Cerebellar cortex (tissue), 1 donor: ENCODE data around the gene CLEC16A.
A peak's percentile ranks its signal among the peaks of the same experiment; 100 is the strongest.

ENCODE experiments used
- DNase-seq: peaks from one replicate; pipeline ENCODE4 v3.0.0-alpha.2; 2015; ENCODE audit warnings: low spot score

Gene CLEC16A

DNA sequence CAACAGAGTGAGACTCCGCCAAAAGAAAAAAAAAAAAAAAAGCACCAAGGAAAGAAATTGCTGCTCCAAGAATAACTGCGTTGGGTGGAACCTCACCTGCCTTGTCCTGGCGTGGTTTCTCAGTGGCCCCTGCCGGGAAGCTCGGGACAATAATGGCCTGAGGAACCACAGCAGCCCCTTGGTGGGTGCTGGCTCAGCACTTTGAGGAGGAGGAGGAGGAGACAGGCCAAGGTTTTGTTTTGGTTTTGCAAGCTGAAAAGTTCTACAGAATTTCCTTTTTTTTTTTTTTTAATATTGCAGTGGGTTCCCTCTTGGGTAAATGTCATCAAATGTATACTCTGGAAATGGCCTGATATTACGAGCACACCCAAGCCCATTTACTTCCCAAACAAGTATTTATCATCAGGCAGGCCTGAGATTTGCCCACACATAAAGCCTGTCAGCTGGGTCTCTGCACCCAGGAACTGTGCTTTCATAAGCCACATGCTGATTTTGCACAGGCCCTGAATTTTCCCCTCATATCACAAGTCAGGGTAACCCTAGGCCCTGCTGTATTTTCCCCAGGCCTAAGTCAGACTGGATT is 233.3 kb downstream of the CLEC16A start:
- no peak for DNase-seq

DNA sequence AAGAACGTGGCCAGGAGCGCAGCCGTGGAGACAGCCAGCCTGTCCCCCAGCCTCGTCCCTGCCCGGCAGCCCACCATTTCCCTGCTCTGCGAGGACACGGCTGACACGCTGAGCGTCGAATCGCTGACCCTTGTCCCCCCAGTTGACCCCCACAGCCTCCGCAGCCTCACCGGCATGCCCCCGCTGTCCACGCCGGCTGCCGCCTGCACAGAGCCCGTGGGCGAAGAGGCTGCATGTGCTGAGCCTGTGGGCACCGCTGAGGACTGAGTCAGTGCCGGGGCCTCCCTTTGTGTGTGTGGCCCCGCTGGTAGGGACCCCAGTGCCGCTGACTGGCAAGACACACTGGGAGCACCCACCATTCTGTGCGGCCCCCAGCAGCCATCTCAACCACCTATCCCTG is 234.1 kb downstream of the CLEC16A start:
- no peak for DNase-seq

DNA sequence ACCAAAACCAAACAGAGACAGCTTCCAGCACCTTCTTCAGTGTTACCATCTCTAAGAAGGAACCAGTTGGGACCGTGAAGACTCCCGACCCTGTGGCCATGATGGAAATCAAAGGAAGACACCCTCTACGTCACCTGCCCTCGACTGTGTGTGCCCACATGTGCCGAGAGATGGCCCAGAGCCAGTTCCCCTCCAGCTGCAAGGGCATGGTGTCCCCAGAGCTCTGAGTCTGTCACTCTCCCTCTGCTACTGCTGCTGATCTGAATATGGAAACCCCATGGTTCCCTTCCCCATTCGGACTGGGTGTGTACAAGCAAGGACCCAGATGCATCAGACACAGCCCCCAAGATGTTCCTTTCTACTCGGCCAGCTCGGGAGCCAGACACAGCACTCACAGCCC is 235.2 kb downstream of the CLEC16A start:
- DNase-seq = no peak

DNA sequence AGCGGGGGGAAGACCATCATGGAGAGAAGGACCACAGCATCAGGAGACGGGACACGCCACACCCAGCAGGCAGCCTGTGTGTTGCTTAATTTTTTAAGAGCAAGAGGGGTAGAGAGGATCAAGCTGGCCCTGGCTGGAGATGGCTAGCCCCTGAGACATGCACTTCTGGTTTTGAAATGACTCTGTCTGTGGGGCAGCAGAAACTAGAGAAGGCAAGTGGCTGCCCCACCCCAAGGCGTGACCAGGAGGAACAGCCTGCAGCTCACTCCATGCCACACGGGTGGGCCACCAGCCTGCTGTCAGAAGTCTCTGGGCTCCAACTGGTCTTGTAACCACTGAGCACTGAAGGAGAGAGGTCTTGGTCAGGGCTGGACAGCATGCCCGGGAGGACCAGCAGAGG is 236.1 kb downstream of the CLEC16A start:
- DNase-seq = no peak

DNA sequence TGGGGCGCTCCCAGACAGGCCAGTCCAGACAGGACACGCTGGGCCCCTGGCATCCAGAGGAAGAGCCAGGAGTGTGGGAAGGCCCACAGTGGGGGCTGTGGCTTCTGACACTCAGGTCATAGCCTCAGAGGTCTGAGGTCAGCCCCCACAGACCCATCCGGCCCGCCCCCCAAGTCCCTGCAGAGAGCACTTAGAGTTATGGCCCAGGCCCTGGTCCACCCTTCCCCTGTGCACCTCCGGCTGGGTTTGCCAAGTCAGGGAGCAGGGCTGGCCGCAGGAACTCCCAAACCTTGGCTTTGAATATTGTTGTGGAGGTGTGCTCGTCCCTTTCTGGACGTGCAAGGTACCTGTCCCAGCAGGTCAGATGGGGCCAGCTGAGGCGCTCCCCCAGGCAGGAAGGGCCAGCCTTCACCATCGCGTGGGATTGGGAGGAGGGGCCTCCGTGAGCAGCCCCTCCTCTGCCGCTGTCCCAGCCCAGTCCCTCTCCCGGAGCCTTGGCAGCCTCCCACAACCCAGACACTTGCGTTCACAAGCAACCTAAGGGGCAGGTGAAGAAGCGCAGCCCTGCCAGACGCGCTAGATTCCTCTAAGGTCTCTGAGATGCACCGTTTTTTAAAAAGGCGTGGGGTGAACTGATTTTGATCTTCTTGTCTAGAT is 237.0 kb downstream of the CLEC16A start:
- no peak for DNase-seq

DNA sequence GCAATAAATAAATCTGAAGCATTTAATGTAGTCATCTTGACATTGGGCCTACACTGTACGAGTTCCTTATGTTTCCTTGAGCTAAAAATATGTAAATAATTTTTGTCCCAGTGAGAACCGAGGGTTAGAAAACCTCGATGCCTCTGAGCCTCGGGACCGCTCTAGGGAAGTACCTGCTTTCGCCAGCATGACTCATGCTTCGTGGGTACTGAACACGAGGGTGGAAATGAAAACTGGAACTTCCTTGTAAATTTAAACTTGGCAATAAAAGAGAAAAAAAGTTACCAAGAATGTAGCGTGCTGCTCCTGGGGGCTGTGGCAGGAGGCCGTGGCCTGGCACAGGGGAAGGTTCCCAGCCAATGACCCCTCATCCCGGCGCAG is 237.5 kb downstream of the CLEC16A start:
- DNase-seq = no peak

DNA sequence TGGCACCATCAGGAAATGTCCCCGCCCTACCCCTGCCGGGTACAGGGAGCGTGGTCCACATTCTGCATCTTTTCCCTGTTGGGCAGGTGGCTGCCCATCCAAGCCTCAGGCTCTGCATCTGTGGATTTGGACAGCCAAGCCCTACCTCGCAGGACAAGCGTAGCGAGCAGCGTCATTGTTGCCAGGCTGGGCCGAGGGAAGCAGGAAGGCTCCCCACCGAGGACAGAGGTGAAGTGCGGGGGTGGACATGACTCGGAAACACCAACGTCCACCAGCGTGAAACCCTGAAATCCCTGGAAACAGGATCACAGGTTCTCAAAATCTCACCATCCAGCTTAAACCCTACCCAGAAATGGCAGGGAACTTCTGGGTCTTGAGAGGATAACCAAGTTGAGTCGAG is 238.0 kb downstream of the CLEC16A start:
- peak; percentile 19 for DNase-seq

DNA sequence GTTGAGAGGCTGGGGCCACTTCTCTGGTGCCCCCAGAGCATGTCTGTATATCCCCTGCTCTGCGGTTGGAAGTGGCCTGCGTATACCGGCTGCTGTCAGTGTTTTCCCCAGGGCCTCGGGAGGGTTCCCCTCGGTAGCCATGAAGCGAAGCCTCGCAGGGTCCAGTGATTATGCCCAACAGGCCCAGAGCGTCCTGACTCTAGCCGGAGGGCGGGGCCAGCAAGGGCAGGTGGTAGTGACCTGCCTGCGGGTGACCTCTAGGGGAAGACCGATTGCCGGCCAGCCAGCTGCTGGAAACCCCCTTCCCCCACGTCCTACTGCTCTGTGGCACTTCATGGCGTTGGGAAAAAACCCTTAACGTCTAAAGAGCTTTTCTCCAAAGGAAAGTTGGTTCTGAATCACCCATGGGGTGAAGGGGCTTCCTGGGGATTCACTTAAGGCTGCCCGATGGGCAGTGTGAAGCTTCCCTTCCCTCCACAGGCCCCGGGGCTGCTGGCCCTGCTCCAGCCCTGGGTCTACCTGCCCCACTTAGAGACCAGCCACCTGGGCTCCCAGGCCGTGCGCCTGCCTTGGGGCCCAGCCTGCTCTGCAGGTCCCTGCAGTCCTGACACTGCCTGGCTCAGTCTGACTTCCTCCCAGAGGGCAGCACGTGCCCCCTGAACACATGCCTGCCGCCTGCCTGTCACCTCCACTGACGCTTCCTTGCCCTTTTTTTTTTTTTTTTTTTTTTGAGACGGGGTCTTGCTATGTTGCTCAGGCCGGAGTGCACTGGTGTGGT is 238.9 kb downstream of the CLEC16A start:
- DNase-seq = no peak

DNA sequence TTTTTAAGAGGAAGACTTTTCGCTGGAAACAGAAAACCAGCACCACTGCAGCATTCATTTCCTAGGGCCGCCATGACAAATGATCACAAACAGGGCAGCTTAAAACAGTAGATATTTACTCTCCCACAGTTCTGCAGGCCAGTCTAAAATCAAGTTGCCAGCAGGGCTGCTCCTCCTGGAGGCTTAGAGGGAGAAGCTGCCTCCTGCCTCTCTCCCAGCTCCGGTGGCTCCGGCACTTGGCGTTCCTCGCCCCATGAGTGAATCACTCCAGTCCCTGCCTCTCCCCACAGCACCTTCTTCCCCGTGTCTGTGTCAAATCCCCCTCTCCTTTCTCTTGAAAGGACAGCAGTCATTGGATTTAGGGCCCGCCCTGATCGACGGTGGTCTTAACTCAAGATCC is 239.6 kb downstream of the CLEC16A start:
- peak; percentile 18 for DNase-seq

DNA sequence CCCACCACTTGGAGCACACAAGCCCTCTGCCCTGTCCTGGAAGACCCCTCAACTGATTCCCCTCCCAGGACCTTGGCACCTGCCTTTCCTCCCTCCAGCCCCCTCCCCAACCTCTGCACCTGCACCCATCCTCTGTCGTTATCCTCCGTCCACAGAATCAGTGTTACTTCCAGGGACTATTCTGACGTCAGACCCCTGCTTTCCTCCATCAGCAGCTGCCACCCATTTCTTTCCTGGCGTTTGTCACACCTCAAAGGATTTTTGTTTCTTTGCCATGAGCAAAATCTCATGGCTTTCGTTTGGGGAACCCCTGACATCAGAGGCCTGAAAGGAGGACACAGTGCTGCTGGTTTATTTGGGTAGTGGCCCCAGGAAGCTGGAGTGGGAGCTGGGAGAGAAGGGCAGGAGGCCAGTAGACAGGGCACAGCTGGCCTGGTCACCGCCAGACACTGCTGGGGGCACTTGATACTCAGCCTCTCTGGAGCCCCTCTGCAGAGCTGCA is 243.2 kb downstream of the CLEC16A start:
- DNase-seq = no peak

DNA sequence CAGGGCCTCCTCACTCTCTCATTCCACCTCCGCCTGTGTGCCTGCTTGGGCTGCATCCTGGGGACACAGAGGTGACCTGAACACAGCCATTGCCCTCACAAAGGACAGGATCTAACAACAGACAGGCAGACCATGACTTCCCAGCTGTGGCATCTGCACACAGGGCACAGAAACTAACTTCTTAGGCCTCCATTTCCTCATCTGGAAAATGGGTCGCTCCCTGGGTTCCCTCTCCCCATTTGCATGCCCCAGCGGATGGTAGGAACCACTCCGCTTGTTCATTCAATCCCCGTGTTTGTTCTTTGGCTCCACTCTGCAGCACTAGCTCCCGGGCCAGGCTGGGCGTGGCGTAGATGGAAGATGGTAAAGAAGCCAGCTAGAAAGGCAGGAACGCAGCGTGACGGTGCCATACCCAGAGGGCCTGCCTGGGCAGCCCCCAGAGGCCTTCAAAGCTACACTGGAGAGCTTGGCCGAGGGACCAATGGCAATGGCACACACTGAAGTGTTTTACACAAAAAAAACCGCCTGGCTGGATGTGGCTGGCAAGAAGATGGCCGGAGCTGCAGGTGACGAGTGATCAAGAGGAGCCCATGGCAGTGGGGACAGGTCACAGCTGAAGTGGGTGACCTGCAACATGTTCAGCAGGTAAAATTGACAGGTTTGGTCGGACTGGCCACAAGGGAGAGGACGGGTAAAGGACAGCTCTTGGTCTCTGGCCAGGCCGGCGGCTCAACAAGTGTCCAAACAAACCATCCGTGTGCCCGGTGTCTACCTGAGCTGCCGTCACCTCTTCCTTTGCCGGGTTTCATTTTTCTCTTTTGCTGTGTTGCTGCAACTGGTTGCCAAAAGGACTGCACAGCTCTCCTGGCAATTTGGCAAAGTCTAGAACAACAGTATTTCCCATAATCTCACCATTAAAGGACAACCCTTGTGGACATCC is 244.7 kb downstream of the CLEC16A start:
- peak; percentile 66 for DNase-seq

DNA sequence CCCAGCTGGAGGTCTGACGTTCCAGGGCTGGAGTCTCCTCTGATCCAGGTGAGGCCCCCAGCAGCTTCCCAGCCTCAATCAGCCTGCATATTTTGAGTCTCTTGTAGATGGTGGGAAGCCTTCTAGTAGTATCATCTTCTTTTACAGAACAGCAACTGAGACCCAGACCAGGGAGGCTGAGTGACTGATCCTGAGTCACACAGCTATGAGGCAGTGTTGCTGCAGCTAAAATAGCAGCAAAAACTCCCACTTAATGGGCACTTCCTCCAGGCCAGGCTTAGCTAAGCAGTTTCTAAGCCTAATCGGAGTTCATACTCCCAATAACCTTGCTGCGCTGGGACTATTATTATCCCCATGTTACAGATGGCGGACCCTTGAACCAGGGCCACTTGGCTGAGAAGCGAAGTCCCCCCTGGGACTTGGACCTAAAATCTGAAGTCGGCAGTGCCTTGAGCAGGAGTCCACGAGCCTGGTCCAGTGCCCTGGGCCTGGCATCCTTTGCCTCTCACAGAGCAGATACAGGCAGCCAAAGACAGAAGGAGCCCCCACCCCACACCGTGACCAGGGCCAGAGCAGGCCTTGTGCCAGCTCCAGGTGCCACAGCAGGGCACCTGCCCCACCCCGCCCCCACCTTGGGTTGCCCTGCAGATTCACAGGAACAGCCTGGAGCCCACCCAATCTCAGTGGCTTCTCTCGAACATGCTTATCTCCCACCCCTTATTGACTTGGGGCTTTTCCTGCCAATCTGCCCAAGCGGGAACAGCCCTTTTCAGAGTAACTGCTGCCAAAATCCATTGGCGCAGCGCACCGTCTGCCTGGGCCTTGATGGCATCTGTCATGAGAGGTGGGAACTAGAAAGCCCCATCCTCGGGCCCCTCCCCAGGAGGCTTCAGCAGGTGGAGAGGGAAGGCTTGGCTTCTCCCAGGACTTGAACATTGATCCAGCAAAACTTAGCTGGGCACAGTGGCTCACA is 246.5 kb downstream of the CLEC16A start:
- peak; percentile 68 for DNase-seq

DNA sequence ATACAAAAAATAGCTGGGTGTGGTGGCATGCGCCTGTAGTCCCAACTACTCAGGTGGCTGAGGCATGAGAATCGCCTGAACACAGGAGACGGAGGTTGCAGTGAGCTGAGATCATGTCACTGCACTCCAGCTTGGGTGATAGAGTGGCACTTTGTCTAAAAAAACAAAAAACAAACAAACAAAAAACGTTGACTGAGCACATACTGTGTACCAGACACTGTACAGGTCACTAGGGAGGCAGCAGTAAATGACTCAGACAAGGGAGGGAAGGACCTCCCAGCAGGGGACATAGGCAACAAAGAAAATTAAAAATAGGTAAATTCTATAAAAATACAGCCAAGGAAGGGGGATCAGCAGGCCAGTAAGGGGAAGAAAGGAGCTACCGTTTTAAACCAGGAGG is 247.3 kb downstream of the CLEC16A start:
- DNase-seq = no peak

DNA sequence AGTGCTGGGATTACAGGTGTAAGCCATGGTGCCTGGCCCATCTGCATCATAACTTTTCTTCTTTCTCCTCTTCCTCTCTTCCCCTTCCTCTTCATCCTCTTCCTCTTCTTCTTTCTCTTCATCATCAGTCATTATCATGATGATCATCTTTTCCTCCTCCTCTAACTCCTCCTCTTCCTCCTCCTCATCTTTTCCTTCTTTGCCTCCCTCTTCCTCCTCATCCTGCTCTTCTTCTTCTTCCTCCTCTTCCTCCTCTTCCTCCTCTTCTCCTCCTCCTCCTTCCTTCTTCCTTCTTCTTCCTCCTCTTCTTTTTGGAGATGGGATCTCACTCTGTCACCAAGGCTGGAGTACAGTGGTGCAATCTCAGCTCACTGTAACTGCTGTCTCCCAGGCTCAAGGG is 249.1 kb downstream of the CLEC16A start:
- DNase-seq = no peak

DNA sequence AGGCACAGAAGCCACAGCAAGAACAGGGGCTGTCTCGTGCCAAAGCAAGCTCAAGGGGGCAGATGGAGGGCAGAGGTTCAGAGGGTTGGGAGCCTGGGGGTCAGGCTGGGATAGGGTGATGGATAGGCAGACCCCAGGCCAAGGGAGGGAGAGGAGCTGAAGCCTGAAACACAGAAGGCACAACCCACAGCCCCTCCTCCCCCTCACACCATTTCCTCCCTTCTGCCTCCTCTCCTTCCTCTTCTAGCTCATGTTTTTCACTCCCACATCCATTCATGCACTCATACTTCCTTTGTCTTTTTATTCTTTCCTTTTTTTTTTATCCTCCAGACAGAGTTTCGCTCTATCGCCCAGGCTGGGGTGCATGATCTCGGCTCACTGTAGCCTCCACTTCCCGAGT is 250.5 kb downstream of the CLEC16A start:
- DNase-seq = no peak

DNA sequence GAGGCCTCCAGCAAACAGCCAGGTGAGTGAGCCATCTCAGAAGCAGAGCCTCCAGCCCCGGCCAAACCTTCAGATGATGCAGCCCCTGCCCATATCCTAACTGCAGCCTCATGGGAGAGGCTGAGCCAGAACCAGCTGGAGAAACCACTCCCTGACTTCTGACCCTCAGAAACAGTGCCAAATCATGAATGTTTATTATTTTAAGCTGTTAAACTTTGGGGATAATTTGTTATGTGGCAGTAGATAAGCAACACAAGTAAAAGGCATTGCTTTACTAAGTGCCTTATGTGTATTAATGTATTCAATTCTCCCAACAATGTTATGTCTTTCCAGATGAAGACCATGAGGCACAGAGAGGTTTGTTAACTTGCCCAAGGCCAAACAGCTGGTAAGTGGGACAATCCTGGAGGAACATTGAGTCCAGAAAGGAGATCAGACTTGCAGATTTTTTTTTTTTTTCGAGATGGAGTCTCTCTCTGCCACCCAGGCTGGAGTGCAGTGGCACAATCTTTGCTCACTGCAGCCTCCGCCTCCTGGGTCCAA is 252.0 kb downstream of the CLEC16A start:
- no peak for DNase-seq

DNA sequence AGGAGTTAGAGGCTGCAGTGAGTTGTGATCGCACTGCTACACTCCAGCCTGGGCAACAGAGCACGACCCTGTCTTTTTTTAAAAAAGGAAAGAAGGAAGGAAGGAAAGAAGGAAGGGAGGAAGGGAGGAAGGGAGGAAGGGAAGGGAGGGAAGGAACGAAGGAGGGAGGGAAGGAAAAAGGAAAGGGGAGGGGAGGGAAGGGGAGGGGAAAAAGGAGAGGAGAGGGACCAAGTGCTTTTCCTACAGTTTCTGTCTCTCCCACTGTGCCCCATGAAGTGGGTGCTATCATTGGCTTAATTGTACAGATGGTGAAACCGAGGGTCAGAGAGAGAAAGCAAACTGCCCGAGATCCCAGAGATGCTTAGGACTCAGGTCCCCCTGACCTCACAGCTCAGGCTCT is 254.0 kb downstream of the CLEC16A start:
- no peak for DNase-seq

DNA sequence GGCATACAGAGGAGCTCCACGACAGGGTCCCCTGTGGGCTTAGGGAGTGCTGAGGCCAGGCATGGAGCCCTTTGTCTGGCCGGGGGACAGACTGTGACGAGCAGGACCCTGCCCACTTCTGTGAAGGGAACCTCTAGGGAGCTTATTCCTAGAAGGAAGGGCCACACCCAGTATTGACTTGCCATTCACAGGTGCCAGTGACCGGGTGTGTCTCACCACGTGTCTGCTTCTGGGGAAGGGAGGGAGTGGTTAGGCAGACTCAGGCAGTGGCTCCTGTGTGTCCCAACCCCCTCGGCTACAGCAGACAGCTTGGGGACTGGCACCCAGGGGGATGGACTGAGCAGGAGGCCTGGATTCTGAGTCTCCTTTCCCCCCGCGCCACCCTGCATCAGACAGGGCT is 254.5 kb downstream of the CLEC16A start:
- no peak for DNase-seq

DNA sequence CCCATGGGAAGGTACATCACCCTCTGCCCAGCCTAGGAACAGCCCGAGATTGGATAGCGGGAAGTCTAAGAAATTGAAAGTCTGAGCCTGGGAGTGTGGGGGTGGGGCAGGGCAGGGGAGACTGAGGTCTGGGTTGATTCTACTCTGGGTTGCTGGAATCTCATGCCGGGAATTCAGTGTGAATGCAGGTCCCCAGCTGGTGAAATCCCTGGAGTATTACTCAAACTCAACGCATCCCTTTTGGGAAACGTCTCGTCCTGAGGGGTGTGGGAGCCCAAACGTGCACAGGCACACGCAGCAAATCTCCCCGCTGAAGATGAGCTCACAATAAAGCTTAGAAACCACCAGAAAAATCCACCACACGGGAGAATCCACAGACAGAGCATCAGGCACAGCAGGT is 256.2 kb downstream of the CLEC16A start:
- DNase-seq = no peak

DNA sequence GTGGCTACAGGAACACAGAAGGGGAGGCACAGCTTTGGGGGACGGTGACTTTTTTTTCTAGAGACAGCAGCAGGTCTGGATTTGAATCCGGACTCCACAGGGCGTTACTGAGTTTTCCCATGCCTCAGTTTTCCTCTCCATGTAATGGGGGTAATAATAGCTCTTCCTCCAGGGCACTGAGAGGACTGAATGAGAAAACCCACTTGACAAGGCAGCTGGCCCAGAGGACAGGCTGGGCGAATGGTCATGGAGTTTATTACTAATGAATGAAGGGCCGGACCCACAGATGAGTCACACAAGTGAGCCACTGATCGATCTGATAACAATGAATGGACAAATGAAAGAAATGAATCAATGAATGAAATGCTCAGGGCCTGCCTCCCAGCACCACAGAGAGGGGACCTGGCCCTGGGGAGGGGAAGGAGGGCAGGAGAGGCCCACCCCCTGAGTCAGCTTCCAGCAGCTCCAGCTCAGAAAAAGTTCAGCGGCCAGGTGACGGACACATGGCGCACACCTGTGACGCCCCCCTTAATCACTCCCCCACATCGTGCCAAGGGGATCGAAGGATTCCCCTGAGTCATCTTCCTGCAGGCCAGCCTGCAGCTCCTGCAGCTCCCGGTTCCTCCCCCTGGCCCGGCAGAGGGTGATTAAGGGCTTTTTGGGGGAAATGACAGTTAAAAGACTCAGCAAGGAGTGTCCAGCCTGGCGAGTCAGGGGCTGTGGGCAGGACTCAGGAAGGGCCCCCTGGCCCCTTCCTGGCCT is 257.3 kb downstream of the CLEC16A start:
- DNase-seq = no peak
